H1 (cell line): ENCODE measurements around the gene MMP26.

Experiments
- ATF3 ChIP-seq: IDR thresholded peaks from 2 replicates; pipeline ENCODE4 v1.6.1; 2011; ENCODE audit warnings: low read depth, mild to moderate bottlenecking, low read length; ENCODE audit not compliant: insufficient read depth
- CTCF ChIP-seq, 3 experiments: IDR thresholded peaks; 1 replicate in 2 of 3; 2 replicates in 1 of 3; pipeline versions ENCODE4 v1.5.1 to v1.6.1; 2011; ENCODE audit warnings: low read length in 3 of 3, mild to moderate bottlenecking in 3 of 3, inconsistent platforms in 2 of 3, low read depth in 1 of 3, moderate library complexity in 1 of 3; ENCODE audit not compliant: insufficient read depth in 1 of 3; ENCODE audit errors: control extremely low read depth in 1 of 3
- JUN ChIP-seq: IDR thresholded peaks from 2 replicates; pipeline ENCODE4 v1.6.1; 2011; ENCODE audit warnings: low read depth, mild to moderate bottlenecking, improper control_type of control experiment, low read length
- PHF8 ChIP-seq: fragments of 200-600 bp; sonication (generic); conservative IDR thresholded peaks from 2 replicates; pipeline ENCODE4 v1.7.1; 2012; ENCODE audit warnings: low read depth, mild to moderate bottlenecking, inconsistent platforms, low read length, moderate library complexity
- POLR2A ChIP-seq, 2 experiments: IDR thresholded peaks; 1 replicate in 1 of 2; 2 replicates in 1 of 2; pipeline ENCODE4 v1.6.1; 2011; ENCODE audit warnings: low read depth in 2 of 2, low read length in 2 of 2, mild to moderate bottlenecking in 2 of 2; ENCODE audit errors: control extremely low read depth in 1 of 2
- TAF1 ChIP-seq: IDR thresholded peaks from 2 replicates; pipeline ENCODE4 v1.6.1; 2011; ENCODE audit warnings: mild to moderate bottlenecking, low read depth, low read length

DNA sequence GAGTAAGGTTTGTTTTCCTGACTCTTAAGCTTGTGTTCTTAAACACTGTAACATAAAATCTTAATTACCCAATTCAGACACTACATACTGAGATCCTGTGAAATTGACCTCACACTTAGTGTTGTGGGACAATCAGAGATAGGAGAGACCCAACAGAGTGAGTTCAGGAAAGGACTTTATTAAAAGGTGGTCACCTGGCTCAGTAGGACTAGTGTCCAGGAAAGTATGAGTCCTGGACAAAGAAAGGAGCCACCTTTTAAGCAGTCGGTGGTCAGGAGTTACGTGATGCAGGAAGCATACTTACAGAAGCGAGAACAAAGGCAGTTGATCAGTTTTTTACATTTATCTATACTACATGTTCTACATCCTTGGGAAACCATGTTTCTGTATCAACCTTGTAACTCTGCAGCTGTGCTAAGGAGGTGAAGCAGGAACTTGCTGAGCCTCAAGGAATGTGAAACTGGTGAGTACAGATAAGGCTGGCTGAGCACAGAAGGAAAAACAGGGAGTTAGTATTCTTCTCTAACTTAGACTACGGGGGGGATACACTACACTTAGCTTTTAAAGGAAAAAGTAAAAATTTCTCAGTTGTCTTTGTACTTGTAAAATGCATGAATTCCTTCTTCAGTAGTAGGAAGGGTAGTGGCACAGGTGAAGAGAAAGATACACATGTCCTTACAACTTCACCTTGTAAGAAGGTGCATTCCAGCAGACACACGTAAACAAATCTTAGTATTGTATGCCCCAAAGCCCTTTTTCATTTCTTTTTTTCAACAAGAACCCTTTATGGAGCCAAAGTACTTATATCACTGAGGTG lies 45.7 kb upstream of the MMP26 start:
- no peak for TF ChIP-seq TAF1
- TF ChIP-seq POLR2A (IDR thresholded peaks at IDR 0.05; ENCODE audit: control extremely low read depth in 1 of 2, low read depth in 2 of 2, low read length in 2 of 2), result no peak
- no peak for TF ChIP-seq CTCF (IDR thresholded peaks at IDR 0.05; ENCODE audit: control extremely low read depth in 1 of 3, insufficient read depth in 1 of 3, low read depth in 1 of 3, low read length in 3 of 3)
- no peak for TF ChIP-seq PHF8
- no peak for TF ChIP-seq ATF3
- TF ChIP-seq JUN, result no peak
